ENCODE results near the gene DOCK7. TPM values are rescaled to one million over a fixed set of nuclear protein-coding genes. Genes with fewer than 3 reads are reported as not detected.

The DOCK7 gene
- total and polyA plus RNA-seq, 2 of the 8 experiments (the other 6 are each of a cell fraction or from before 2014, with no cell fraction given): 10.2 to 33.7 TPM

- peak; percentile 99 for TF ChIP-seq CHD7 (IDR thresholded peaks at IDR 0.05; ENCODE audit: insufficient replicate concordance, low read length)
- peak; percentile 49; the same call in 1 of the 2 replicates for TF ChIP-seq E2F6 (IDR thresholded peaks at IDR 0.05)
- no peak for TF ChIP-seq ATF3 (IDR thresholded peaks at IDR 0.05; ENCODE audit: insufficient read depth, low read depth, low read length)
- TF ChIP-seq MAFK (IDR thresholded peaks at IDR 0.05; ENCODE audit: low read depth, low read length): peak; percentile 72; the same call in 1 of the 2 replicates
- no peak for TF ChIP-seq SAP30 (IDR thresholded peaks at IDR 0.05; ENCODE audit: insufficient read depth, insufficient replicate concordance, low read length)
- TF ChIP-seq GTF2F1 (IDR thresholded peaks at IDR 0.05; ENCODE audit: borderline replicate concordance, low read depth, low read length): peak; percentile 29; the same call in 1 of the 2 replicates
- no peak for TF ChIP-seq SIX5 (IDR thresholded peaks at IDR 0.05; ENCODE audit: low read depth, low read length)
Observed at GRCh38 chr1:62687903-62688686, at the start of gene DOCK7 (continued).

All from H1 (cell line).